Heart left ventricle (tissue), 13 donors: Measurements from ENCODE around the gene DIABLO.

Experiments used
- POLR2A ChIP-seq, 2 donors: fragments of 450-650 bp; IDR thresholded peaks; one replicate each; pipeline ENCODE4 v1.6.1; 2017; ENCODE audit warnings: antibody characterized with exemption in 2 of 2, mild to moderate bottlenecking in 2 of 2, moderate library complexity in 2 of 2
- TF ChIP-seq, protein P1 (sequence below), 12 donors: fragments of 200-600 bp; sonication (generic) in 4 of 12; IDR thresholded peaks; one replicate each; pipeline versions ENCODE4 v1.5.0 to v1.8.0; 2018 to 2022; ENCODE audit warnings: antibody characterized with exemption in 12 of 12, mild to moderate bottlenecking in 5 of 12
- donor health status: ischemic (EF 13 %, LVEDD 7.1; RV severe dilation, severe dysfunction).
- donor health status: DM: no; HTN: yes; CAD: no.
- donor health status: DM: no; HTN: no; CAD: no.
- donor health status: ischemic (EF 25% LVEDD 6.9; RV normal size, moderate dysfunction).
- donor health status: ischemic (EF 25% LVEDD 5.7; RV mildly dilated, moderate dysfunction).
- donor health status: ischemic (EF 35%, LVEDD 5.7; RV mildly dilated, moderate dysfunction).
- donor health status: nonischemic (EF 11% LVEDD 7.7; RV severe dilation, severe dysfunction).
- donor health status: DM: yes; HTN: yes; CAD: no.
- donor health status: PGD.
- donor health status: ischemic (EF 29% LVEDD 5.4; RV normal size, mild dysfunction).
- donor health status: nonischemic (EF 23%, LVEDD 6.1; RV moderate dilation, normal function).

DNA sequence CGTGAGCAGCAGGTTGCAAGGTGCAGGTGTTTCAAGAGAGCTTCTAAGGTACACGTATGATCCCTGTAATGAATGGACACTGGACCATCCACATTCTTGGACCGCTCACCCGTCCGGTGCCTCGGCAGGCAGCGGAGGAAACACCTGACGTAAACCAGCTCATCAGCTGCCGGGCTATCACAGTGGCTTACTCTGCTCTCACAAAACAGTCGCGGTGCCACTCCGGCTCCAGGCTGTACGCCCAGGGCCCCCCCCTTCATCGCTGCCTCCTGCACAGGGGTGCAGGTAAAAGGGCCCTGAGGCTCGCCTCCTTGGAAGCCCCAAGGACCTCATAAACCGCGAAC is 40.0 kb upstream of the DIABLO start:
- TF ChIP-seq, protein P1, sequence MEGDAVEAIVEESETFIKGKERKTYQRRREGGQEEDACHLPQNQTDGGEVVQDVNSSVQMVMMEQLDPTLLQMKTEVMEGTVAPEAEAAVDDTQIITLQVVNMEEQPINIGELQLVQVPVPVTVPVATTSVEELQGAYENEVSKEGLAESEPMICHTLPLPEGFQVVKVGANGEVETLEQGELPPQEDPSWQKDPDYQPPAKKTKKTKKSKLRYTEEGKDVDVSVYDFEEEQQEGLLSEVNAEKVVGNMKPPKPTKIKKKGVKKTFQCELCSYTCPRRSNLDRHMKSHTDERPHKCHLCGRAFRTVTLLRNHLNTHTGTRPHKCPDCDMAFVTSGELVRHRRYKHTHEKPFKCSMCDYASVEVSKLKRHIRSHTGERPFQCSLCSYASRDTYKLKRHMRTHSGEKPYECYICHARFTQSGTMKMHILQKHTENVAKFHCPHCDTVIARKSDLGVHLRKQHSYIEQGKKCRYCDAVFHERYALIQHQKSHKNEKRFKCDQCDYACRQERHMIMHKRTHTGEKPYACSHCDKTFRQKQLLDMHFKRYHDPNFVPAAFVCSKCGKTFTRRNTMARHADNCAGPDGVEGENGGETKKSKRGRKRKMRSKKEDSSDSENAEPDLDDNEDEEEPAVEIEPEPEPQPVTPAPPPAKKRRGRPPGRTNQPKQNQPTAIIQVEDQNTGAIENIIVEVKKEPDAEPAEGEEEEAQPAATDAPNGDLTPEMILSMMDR (IDR thresholded peaks at IDR 0.05): no peak
- no peak for TF ChIP-seq POLR2A (IDR thresholded peaks at IDR 0.05)
